GM12801 (cell line): ENCODE measurements around the gene ITGB5.

Source experiments
- TF ChIP-seq, protein P1 (sequence below): IDR thresholded peaks from one replicate; pipeline ENCODE4 v1.5.1; 2011; ENCODE audit warnings: control low read depth; ENCODE audit not compliant: insufficient read length; ENCODE audit errors: extremely low read depth

The ITGB5 gene

DNA sequence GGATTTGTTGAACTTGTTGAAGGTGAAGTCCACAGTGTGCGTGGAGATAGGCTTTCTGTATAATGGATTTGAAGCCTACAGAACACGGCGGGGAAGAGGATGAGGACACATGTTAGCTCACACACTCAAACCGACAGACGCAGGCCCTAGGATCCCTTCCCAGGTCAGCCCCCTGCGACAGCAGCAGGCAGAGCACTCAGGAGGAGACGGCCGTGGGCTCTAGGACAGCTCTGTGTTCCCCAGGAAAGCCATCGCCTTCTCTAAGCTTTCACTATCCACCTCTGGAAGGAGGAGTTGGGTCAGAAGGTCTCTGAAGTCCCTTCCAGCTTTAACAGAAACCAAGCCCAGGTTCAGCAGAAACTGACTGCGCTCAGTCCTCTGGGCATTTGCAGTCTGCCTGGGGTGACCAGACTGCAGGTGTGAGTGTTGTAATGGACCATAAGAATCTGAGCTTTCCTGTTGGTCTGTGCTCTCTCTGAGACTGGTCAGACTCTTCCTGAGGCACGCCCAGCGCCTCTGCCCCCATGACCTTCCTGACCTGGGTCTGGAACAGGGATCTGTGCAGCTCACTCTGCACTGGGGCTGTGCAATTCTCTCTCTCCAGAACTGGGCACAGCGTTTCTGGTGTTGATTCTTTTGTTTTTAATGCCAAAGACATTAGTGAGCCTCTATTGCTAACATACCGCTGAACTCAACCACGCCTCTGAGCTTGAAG is 123.4 kb downstream of the ITGB5 start:
- TF ChIP-seq, protein P1, sequence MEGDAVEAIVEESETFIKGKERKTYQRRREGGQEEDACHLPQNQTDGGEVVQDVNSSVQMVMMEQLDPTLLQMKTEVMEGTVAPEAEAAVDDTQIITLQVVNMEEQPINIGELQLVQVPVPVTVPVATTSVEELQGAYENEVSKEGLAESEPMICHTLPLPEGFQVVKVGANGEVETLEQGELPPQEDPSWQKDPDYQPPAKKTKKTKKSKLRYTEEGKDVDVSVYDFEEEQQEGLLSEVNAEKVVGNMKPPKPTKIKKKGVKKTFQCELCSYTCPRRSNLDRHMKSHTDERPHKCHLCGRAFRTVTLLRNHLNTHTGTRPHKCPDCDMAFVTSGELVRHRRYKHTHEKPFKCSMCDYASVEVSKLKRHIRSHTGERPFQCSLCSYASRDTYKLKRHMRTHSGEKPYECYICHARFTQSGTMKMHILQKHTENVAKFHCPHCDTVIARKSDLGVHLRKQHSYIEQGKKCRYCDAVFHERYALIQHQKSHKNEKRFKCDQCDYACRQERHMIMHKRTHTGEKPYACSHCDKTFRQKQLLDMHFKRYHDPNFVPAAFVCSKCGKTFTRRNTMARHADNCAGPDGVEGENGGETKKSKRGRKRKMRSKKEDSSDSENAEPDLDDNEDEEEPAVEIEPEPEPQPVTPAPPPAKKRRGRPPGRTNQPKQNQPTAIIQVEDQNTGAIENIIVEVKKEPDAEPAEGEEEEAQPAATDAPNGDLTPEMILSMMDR: no peak

- TF ChIP-seq, protein P1: no peak
Measured at GRCh38 chr3:124763206-124763605, 124.0 kb downstream of the ITGB5 start.

DNA sequence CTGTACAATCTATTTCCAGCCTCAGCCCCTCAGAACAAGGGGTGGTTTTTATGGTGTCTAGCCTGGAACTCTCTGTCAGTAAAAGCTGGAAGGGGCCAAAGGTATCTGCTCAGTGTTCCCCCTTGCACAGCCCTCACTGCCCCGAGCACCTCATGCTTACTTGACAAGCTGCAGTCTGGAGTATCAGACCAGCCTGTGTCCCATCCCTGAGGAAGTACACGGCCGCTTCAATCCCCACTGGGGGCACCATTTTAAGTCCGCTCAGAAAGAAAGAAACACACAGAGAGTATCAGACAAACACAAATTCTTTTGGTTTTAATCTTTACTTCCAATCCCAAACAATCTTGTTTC is 124.5 kb downstream of the ITGB5 start:
- TF ChIP-seq, protein P1: no peak

DNA sequence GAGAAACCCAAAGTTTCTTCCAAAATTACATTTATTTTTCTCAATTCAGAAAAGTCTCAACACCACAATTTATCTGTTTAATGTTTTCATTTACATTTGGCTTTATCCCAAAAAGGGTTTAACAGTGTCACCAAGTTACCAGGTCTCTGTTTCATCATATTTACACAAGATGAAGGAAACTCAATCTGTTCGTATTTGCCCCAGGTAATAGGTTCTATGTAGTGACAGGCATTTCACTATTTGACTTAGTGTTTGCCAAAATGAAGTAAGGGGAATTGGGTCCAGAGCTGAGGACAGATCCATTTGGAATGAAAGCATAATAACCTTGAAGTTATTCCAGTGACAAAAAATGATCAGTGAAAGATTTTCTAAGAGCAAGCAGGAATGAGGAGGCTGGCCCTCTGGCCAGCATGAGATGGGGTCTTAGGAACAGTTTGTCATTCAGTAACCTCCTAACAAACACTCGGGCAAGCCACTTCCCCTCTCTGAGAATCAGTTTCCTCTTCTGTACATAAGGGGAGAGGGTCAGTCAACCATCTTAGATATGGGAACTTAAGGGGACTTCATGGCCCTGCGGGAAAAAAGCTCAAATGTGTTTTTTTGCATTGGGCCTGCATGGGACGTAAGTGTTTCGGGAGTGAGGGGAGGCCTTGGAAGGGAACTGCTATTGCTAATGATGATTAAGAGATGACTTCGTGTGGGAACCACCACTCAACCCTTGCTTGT is 125.1 kb downstream of the ITGB5 start:
- TF ChIP-seq, protein P1: no peak

GRCh38 chr3:124761250-124761796 is 125.8 kb downstream of the ITGB5 start:
- TF ChIP-seq, protein P1: peak; percentile 24

DNA sequence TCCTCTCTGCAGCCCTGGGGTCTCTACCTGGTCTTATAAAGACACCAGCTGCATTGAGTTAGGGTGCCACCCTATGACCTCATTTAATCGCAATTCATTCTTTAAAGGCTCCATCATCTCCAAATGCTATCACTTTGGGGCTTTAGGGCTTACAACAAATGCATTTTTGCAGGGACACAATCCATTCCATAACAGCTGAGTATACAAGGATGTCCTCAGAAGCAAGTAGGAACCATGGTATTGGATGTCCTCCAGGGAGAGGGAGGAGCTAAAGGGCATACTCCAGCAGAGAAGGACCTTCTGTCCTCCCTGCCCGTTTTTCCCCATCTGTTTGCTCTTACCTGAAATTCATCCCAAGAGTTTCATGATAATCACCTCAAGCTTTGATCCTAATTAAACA is 126.6 kb downstream of the ITGB5 start:
- TF ChIP-seq, protein P1: no peak

GRCh38 chr3:124759666-124760401 is 127.3 kb downstream of the ITGB5 start:
- TF ChIP-seq, protein P1: no peak
